Measurements from ENCODE around the gene FAM219A. TPM values are rescaled to one million over a fixed set of nuclear protein-coding genes. Genes with fewer than 3 reads are reported as not detected.

FAM219A gene
- total RNA-seq, 1 experiment from 2014 or later, result 38.6 TPM

GRCh38 chr9:34383904-34384303 is 74.5 kb downstream of the FAM219A start:
- ChIA-PET CTCF (interaction anchor here (1.3 kb wide), 1 partner anchor 20 kb away, joined by 3 read pairs; no protein-coding TSS in a partner anchor), POLR2A (no interaction called here)
- Histone ChIP-seq H3K9me3 (ENCODE audit: control insufficient read depth, insufficient read depth, low read depth, low read length) (no peaks in the 10 kb centered on the region), H3K4me1 (ENCODE audit: control insufficient read depth, insufficient read depth, low read length) (peaks cover 11% of the 10 kb centered on the region), H3K36me3 (ENCODE audit: control insufficient read depth, insufficient read depth, low read length) (no peaks in the 10 kb centered on the region), H3K4me3 (ENCODE audit: low read depth in 2 of 2, low read length in 2 of 2) (no peak overlapping the region), H3K27ac (ENCODE audit: low read length) (no peak overlapping the region), H3K27me3 (ENCODE audit: control insufficient read depth, insufficient read depth, low read length) (no peaks in the 10 kb centered on the region)
- BruUV-seq (replicated peaks), result no TSS peak
- DNase-seq (ENCODE audit: low read depth, low spot score), result no peak
- TF ChIP-seq POLR2AphosphoS5 (IDR thresholded peaks at IDR 0.05; ENCODE audit: low read depth, low read length) (no peak), TCF7L2 (IDR thresholded peaks at IDR 0.05; ENCODE audit: low read depth, low read length) (no peak), SIN3A (IDR thresholded peaks at IDR 0.05; ENCODE audit: borderline replicate concordance, insufficient read depth, low read depth, low read length) (no peak), REST (IDR thresholded peaks at IDR 0.05; ENCODE audit: insufficient read depth in 1 of 2, low read depth in 2 of 2, low read length in 1 of 2) (no peak)
- TF ChIP-seq, protein P1, sequence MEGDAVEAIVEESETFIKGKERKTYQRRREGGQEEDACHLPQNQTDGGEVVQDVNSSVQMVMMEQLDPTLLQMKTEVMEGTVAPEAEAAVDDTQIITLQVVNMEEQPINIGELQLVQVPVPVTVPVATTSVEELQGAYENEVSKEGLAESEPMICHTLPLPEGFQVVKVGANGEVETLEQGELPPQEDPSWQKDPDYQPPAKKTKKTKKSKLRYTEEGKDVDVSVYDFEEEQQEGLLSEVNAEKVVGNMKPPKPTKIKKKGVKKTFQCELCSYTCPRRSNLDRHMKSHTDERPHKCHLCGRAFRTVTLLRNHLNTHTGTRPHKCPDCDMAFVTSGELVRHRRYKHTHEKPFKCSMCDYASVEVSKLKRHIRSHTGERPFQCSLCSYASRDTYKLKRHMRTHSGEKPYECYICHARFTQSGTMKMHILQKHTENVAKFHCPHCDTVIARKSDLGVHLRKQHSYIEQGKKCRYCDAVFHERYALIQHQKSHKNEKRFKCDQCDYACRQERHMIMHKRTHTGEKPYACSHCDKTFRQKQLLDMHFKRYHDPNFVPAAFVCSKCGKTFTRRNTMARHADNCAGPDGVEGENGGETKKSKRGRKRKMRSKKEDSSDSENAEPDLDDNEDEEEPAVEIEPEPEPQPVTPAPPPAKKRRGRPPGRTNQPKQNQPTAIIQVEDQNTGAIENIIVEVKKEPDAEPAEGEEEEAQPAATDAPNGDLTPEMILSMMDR (IDR thresholded peaks at IDR 0.05), result no peak
- intact Hi-C loops (cut with micrococcal nuclease; ENCODE audit: unreplicated experiment), result no loop called here
- ATAC-seq, result no peak
- in situ Hi-C loops (cut with HindIII; ENCODE audit: low pct_unique_long_range_greater_than_20kb, low sequenced_read_pairs), result no loop called here

DNA sequence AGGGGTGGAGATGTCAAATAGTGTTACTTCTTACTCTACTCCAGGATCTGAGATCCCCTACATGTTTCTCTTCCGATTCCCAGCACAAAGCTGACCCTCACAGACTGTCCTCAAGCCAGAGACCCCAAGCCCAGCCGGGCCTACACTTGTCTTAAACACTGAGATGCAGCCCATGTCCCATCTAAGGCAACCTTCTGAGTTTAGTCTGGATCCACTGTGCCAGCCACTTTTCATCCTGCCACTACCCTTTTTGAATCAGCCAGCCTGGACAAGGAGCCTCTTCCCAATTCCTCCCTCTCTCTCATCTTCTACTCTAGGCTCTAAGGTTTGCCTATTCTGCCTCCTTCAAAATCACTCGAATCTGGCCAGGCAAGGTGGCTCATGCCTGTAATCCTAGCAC is 75.5 kb downstream of the FAM219A start:
- no TSS peak for BruUV-seq (replicated peaks)
- peaks cover 11% of the 10 kb centered on the region for H3K4me1 ChIP-seq (ENCODE audit: control insufficient read depth, insufficient read depth, low read length)
- H3K36me3 ChIP-seq (ENCODE audit: control insufficient read depth, insufficient read depth, low read length), result no peaks in the 10 kb centered on the region
- H3K27ac ChIP-seq (ENCODE audit: low read length), result no peak overlapping the region
- TF ChIP-seq, protein P1 (IDR thresholded peaks at IDR 0.05), result no peak
- TF ChIP-seq TCF7L2 (IDR thresholded peaks at IDR 0.05; ENCODE audit: low read depth, low read length) (no peak), SIN3A (IDR thresholded peaks at IDR 0.05; ENCODE audit: borderline replicate concordance, insufficient read depth, low read depth, low read length) (no peak), POLR2AphosphoS5 (IDR thresholded peaks at IDR 0.05; ENCODE audit: low read depth, low read length) (no peak), REST (IDR thresholded peaks at IDR 0.05; ENCODE audit: insufficient read depth in 1 of 2, low read depth in 2 of 2, low read length in 1 of 2) (no peak)
- ChIA-PET CTCF (no interaction called here), POLR2A (no interaction called here)
- H3K4me3 ChIP-seq (ENCODE audit: low read depth in 2 of 2, low read length in 2 of 2), result no peak overlapping the region
- intact Hi-C loops (cut with micrococcal nuclease; ENCODE audit: unreplicated experiment), result no loop called here
- DNase-seq (ENCODE audit: low read depth, low spot score) (no peak), ATAC-seq (no peak)
- no peaks in the 10 kb centered on the region for H3K9me3 ChIP-seq (ENCODE audit: control insufficient read depth, insufficient read depth, low read depth, low read length)
- H3K27me3 ChIP-seq (ENCODE audit: control insufficient read depth, insufficient read depth, low read length), result no peaks in the 10 kb centered on the region
- in situ Hi-C loops (cut with HindIII; ENCODE audit: low pct_unique_long_range_greater_than_20kb, low sequenced_read_pairs), result no loop called here
